ENCODE measurements around the gene EEF1G. TPM values are rescaled to one million over a fixed set of nuclear protein-coding genes. Genes with fewer than 3 reads are reported as not detected.

EEF1G gene
- total and polyA plus RNA-seq, 9 of the 15 experiments (the other 6 are each of a cell fraction or from before 2014, with no cell fraction given) = 985 to 2,349 (median 2,035) TPM

- TF ChIP-seq ZNF551 (CRISPR knock-in tag; IDR thresholded peaks at IDR 0.05) (no peak), IFI16 (CRISPR knock-in tag; IDR thresholded peaks at IDR 0.05) (no peak), THRAP3 (IDR thresholded peaks at IDR 0.05; ENCODE audit: borderline replicate concordance) (no peak), ZBTB12 (CRISPR knock-in tag; IDR thresholded peaks at IDR 0.05) (no peak), ZNF140 (CRISPR knock-in tag; IDR thresholded peaks at IDR 0.05) (no peak), ZNF280B (CRISPR knock-in tag; IDR thresholded peaks at IDR 0.05) (no peak), ZBTB8A (IDR thresholded peaks at IDR 0.05; ENCODE audit: partially characterized antibody) (no peak), HMG20A (CRISPR knock-in tag; conservative IDR thresholded peaks at IDR 0.05) (no peak), HNRNPK (IDR thresholded peaks at IDR 0.05; ENCODE audit: low read depth, low read length, poor library complexity, severe bottlenecking) (no peak), BCOR (IDR thresholded peaks at IDR 0.05) (peak; percentile 8; the same call in 1 of the 2 replicates), XRCC5 (IDR thresholded peaks at IDR 0.05; ENCODE audit: low read depth, low read length) (peak; percentile 77; the same call in 1 of the 2 replicates), HEY1 (CRISPR knock-in tag; IDR thresholded peaks at IDR 0.05; ENCODE audit: borderline replicate concordance) (no peak; the same call in 1 of the 2 replicates), PHB2 (IDR thresholded peaks at IDR 0.05; ENCODE audit: low read depth) (0 out of 2 replicates have a peak, but pooled peaks have one; percentile 49), SREBF1 (IDR thresholded peaks at IDR 0.05; ENCODE audit: borderline replicate concordance, low read depth, low read length) (no peak)
- TF ChIP-seq, protein P1, sequence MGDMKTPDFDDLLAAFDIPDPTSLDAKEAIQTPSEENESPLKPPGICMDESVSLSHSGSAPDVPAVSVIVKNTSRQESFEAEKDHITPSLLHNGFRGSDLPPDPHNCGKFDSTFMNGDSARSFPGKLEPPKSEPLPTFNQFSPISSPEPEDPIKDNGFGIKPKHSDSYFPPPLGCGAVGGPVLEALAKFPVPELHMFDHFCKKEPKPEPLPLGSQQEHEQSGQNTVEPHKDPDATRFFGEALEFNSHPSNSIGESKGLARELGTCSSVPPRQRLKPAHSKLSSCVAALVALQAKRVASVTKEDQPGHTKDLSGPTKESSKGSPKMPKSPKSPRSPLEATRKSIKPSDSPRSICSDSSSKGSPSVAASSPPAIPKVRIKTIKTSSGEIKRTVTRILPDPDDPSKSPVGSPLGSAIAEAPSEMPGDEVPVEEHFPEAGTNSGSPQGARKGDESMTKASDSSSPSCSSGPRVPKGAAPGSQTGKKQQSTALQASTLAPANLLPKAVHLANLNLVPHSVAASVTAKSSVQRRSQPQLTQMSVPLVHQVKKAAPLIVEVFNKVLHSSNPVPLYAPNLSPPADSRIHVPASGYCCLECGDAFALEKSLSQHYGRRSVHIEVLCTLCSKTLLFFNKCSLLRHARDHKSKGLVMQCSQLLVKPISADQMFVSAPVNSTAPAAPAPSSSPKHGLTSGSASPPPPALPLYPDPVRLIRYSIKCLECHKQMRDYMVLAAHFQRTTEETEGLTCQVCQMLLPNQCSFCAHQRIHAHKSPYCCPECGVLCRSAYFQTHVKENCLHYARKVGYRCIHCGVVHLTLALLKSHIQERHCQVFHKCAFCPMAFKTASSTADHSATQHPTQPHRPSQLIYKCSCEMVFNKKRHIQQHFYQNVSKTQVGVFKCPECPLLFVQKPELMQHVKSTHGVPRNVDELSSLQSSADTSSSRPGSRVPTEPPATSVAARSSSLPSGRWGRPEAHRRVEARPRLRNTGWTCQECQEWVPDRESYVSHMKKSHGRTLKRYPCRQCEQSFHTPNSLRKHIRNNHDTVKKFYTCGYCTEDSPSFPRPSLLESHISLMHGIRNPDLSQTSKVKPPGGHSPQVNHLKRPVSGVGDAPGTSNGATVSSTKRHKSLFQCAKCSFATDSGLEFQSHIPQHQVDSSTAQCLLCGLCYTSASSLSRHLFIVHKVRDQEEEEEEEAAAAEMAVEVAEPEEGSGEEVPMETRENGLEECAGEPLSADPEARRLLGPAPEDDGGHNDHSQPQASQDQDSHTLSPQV (IDR thresholded peaks at IDR 0.05) = no peak
- TF ChIP-seq, protein P2, sequence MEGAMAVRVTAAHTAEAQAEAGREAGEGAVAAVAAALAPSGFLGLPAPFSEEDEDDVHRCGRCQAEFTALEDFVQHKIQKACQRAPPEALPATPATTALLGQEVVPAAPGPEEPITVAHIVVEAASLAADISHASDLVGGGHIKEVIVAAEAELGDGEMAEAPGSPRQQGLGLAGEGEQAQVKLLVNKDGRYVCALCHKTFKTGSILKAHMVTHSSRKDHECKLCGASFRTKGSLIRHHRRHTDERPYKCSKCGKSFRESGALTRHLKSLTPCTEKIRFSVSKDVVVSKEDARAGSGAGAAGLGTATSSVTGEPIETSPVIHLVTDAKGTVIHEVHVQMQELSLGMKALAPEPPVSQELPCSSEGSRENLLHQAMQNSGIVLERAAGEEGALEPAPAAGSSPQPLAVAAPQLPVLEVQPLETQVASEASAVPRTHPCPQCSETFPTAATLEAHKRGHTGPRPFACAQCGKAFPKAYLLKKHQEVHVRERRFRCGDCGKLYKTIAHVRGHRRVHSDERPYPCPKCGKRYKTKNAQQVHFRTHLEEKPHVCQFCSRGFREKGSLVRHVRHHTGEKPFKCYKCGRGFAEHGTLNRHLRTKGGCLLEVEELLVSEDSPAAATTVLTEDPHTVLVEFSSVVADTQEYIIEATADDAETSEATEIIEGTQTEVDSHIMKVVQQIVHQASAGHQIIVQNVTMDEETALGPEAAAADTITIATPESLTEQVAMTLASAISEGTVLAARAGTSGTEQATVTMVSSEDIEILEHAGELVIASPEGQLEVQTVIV (CRISPR knock-in tag; IDR thresholded peaks at IDR 0.05; ENCODE audit: borderline replicate concordance) = no peak
- TF ChIP-seq, protein P3, sequence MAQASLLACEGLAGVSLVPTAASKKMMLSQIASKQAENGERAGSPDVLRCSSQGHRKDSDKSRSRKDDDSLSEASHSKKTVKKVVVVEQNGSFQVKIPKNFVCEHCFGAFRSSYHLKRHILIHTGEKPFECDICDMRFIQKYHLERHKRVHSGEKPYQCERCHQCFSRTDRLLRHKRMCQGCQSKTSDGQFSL (CRISPR knock-in tag; IDR thresholded peaks at IDR 0.05) = peak; percentile 99
- TF ChIP-seq, protein P3 (tag; IDR thresholded peaks at IDR 0.05) = peak in 1 of 2 experiments; percentile 91; a peak in 2 of 4 replicates
These were observed 25.5 kb upstream of the EEF1G start (continued) for GRCh38 chr11:62599069-62599696.

Measured in K562 (cell line).